ENCODE results near the gene BBX.

Gene BBX

DNA sequence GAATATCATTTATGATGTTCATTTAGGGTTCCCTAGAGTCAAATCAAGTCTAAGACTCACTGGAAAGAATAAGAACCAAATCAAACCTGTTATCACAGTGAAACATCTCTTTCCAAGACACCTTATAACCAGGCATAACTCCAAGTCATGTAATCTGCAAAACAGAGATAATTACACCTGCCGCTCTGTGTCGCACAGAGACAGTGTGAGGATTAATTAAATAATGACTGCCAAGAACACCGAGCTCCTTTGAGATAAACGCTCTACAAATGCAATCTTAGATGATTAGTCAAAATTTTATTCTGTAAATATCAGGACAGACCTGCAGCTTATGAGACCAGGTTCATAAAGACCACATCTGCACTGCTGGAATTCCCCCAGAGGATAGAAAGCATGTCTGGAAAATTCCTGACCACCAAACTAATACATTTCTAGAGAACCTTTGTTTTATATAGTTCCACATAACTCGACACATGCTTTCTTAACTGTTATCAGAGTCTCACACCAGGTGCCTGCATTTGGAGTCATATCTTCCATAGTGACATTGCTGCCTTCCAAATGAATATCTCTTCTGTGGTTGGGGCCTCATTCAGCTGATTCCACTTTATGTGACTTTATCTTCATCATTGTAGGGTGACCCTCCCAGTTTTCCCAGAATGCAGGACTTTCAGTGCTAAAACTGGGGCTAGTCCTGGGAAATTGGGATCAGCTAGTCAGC is 315.3 kb downstream of the BBX start:
- no peak for DNase-seq (ENCODE audit: low read depth, low spot score)

DNA sequence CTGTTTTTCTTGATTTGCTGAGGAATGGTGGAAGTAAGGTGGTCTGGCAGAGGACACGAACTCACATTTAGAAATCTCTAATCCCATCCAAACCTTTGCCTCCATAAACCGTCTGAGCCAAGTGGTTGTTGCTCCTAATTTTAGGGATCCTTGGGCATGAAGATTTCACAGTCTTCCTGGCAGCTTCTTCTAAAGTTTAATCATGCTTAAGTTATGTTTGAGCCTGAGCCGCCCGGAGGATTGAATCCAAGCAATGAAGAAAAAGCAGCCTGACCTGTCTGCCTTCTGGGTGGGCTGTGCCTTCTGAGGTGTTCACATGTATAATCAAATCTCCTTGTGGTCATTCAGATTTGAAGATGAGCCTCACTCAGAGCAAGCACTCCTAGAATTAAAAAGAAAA is 319.1 kb downstream of the BBX start:
- DNase-seq (ENCODE audit: low read depth, low spot score), result no peak

DNA sequence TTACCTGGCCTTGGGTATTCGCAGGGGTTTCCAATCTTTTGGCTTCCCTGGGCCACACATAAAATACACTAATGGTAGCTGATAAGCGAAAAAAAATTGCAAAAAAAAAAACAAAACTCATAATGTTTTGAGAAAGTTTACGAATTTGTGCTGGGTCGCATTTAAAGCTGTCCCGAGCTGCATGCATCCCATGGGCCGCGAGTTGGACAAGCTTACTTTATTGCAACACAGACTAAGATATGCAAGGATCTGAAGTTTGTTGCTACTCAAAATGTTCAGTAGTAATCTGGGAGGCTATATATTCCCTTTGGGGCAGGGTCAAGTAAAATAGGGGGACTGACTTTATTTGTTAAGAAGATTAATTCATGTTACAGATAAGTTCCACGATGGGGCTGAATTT is 320.2 kb downstream of the BBX start:
- DNase-seq (ENCODE audit: low read depth, low spot score), result no peak

DNA sequence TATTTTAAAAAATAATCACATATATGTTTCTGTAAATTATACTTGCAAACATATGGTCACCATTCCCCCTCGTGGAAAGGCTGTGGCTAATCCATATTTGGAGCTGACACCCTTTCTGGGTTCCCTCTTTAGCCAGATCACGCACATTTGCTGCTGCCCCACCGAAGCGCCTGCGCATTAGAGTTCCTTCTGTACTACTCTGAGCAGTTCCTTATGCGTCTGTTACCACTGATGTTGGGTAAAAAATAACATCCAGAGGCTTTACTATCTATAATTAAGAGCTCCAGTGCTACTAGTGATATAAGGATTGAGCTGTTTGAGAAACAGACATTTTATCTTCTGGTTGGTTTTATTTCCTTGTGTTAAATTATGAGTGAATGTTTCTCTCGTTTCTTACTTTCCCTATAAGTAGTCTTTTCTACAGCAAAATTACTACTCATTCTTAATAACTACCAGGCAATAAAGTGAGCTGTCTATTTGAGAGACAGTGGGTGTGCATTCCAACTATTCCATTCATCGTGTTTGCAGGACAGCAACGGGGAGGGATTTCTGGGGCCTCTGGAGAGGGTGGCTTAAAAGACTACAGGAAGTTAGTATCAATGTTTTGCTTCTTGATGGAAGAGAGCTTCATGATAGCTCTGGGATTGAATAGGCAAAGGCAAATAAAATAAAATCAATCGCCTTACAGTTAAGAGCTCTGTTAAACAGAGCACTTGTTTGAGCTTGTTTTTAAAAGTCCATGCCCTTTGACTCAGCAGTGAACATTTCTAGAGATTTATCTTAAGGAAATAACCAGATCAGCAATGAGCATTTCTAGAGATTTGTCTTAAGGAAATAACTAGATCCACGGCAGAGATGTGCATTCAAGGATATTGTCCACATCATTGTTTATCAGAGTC is 322.9 kb downstream of the BBX start:
- no peak for DNase-seq (ENCODE audit: low read depth, low spot score)

DNA sequence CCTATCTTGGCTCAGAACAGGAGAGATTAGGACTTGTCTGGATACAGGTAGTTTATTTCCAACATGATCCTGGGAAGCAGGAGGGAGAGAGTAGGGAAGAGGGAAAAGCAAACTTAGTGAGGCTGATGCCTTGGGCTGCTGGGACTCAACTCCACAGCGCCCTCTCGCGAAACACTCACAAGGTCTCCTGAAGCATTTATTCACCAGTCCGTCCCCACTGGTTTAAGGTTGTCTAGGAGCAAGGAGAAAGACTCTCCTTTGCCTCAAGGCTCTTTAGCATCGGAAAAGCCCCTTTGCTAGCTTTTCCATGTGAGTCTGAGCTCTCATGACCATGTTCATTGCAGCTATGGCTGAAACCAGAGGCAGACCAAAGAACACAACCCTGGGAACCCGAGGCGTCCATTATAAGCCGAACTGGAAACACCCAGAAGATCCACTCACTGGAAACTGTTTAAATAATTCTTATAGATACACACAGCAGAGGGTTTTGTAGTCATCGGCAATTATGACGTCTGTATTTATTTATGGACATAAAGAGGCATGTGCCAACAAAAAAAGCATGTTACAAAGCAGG is 323.6 kb downstream of the BBX start:
- DNase-seq (ENCODE audit: low read depth, low spot score), result no peak

DNA sequence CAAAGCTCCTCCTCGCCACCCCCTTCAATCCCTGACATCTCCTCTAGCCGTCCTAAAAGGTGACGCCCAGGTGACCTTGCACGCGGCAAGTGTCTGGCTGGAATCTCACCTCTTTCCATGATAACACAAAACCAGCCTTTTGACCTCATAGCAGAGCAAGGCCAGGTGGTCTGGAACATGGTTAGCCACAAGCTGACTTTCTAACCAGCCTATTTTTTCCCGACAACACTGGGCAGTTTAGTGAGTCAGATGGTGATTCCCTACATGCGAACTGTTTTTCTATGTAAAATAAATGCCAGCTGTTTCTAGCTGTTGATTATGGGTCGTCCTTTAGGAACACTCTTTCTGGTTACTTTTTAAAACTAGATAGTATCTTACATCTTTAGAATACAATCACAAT is 325.0 kb downstream of the BBX start:
- DNase-seq (ENCODE audit: low read depth, low spot score), result no peak

DNA sequence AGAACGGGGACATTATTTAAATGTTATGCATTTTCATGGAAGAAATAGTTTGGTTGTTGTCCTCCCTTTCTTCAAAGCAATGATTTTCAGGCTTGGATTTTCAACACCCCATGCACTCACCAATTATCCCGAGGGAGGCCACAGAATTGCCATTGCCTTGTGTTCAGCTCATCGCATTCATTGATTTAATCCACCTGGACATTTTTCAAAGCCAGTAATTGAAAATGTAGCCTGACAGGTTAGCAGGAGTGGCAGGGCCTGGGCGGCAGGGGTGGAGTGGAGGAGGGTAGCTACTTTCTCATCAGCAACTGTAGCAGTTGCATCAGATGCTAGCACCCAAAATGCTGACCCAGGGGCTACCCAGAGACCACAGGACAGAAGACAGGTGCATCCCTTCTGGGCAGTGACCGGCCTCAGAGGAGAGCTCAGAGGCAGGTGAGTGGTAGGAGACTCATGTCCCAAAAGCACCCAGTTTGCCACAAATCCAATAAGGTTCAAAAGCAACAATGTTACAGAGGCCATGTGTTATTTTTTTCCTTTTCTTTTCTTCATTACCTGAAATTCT is 325.7 kb downstream of the BBX start:
- DNase-seq (ENCODE audit: low read depth, low spot score), result no peak

DNA sequence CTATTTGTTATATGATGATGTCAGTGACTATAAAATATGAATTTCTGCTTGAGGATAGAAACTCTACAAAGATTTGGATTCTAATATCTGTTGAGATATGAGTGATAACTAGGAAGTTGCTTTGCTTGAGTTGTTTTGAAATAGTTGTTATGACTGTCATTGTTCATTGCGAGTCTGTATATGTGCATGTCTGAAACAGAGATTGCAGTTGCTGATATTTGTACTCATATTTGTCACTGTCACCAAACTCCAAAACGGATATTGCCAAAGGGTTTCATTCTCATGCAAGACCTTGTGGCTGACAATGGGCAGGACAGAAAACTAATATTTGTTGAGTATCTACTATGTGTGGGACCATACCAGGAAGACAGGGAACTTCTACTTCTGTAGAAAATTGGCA is 327.9 kb downstream of the BBX start:
- no peak for DNase-seq (ENCODE audit: low read depth, low spot score)

DNA sequence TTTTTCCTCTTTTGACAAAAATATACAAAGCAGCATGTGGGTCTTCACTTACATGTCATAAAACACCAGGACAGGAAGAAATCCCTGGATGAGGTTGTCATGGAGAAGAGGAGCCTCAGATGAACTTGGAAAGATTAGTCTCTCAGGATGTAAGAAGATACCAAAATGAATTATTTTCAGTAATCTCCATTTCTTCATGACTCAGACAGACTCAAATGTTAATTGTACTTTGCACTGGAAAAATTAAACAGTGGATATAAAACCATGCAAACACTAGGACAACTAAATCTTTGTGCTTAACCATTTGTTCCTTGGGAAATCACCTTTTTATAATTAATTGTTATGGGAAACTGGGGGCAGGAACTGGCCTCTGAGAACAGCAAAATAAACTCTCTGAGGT is 331.1 kb downstream of the BBX start:
- DNase-seq (ENCODE audit: low read depth, low spot score), result no peak

DNA sequence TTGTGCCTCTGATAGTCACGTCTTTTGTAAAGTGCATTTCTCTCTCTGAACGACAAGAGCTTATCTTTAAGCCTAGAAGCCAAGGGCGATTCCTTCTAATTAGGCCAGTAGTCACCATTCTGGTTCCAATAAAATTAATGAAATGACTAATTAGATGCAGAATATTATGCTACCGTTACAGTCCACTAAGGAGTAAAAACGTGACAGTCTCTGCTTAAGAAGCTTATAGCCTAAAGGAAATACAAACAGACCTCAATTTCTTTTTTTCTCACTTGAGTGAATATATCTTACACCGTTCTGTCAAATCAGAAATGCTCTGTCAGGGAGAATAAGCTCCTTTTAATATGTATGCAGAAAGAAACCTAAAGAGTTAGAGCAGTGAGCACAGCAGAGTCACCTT is 332.0 kb downstream of the BBX start:
- no peak for DNase-seq (ENCODE audit: low read depth, low spot score)

DNA sequence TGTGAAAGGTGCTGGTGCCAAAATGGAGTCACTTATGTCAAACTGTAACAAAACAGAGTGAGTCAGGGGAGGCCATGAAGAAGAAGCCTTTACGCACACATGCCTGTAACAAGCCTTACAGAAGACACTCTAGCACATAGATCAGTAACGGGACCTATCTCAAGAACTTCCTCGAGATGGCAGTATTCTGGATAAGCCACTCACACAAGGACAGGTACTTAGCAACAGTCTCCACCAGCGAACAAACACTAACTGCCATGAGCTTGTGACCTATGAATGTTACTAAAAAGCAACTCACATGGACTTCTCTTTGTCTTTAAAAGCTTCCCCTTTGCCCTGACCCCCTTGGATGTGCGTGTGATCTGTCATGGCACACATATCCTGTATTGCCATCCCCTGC is 332.9 kb downstream of the BBX start:
- DNase-seq (ENCODE audit: low read depth, low spot score), result no peak

DNA sequence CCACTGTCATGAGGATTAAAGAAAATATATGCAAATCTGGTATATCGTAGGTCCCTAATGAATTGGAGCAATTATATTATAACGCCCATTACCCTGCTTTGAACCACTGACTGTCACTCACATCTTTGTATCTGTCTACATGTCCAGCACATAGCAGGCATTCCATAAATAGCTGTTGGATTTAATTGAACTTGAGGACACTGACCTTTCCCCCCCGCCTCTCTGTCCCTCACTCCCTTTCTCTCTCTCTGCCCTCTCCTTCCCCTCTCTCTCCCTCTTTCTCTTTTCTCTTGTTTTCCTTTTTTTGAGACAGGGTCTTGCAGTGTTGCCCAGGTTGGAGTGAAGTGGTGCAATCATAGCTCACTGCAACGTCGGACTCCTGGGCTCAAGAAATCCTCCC is 335.1 kb downstream of the BBX start:
- DNase-seq (ENCODE audit: low read depth, low spot score), result no peak

DNA sequence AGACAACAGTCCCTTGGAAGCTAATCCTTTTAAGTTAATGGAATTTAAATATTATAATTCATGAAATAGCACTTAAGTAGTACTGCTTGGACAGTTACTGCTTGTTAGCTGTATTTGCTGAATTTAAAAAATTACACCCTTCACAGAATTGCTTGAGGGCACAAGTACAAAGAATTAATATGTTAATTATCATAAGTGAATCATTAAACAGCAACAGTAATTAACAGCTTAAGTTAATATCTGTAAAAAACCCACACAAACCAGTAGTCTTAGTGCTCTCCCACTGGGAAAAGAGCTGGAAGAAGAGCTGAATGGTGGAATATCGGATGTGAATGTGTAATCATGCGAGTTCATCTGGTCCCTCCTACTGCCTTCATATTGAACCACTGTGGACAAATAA is 336.1 kb downstream of the BBX start:
- DNase-seq (ENCODE audit: low read depth, low spot score), result no peak
